Measurements from ENCODE around the gene GSDME.

GSDME gene

GRCh38 chr7:24748521-24748920 is 8.7 kb downstream of the GSDME start:
- Histone ChIP-seq H3K23ac (ENCODE audit: low read length in 2 of 2) (no peak overlapping the region), H4K8ac (ENCODE audit: low read length) (no peak overlapping the region), H3K4ac (ENCODE audit: low read depth in 1 of 2, low read length in 2 of 2) (no peak overlapping the region), H3K4me3 (ENCODE audit: insufficient read depth in 1 of 2, low read depth in 1 of 2, low read length in 2 of 2) (no peak overlapping the region), H3K27ac (ENCODE audit: low read length, poor library complexity, severe bottlenecking) (no peak overlapping the region), H2BK5ac (ENCODE audit: low read depth, low read length, poor library complexity, severe bottlenecking) (no peak overlapping the region), H3K18ac (ENCODE audit: low read depth in 1 of 2, low read length in 2 of 2) (no peak overlapping the region), H2BK15ac (ENCODE audit: low read depth, poor library complexity, severe bottlenecking) (no peak overlapping the region), H3K14ac (ENCODE audit: low read length in 2 of 2) (no peak overlapping the region), H2AK5ac (ENCODE audit: low read length, severe bottlenecking) (no peak overlapping the region), H3K4me1 (ENCODE audit: control insufficient read depth, insufficient read depth, low read depth, low read length) (peaks cover 3% of the 10 kb centered on the region), H4K91ac (ENCODE audit: low read length) (no peak overlapping the region), H3K79me1 (replicated peaks; ENCODE audit: low read length, poor library complexity, severe bottlenecking) (peaks cover 27% of the 10 kb centered on the region), H3K27me3 (ENCODE audit: control insufficient read depth in 1 of 2, insufficient read depth in 1 of 2, low read length in 2 of 2) (no peaks in the 10 kb centered on the region), H2BK12ac (ENCODE audit: low read length in 2 of 2) (no peak overlapping the region), H3K4me2 (ENCODE audit: low read length, poor library complexity, severe bottlenecking) (no peak overlapping the region), H2AFZ (ENCODE audit: low read depth, low read length) (no peak overlapping the region), H3K36me3 (ENCODE audit: control insufficient read depth in 1 of 2, insufficient read depth in 2 of 2, low read depth in 1 of 2, low read length in 2 of 2) (peaks cover 16 to 39% of the 10 kb centered on the region in 2 experiments), H3K9me3 (ENCODE audit: control insufficient read depth, low read length) (no peaks in the 10 kb centered on the region), H3K9ac (ENCODE audit: low read length) (no peak overlapping the region), H2BK120ac (ENCODE audit: low read depth, low read length) (no peak overlapping the region)
- no peak for DNase-seq
- WGBS: 98% methylated on average over 2 of the region's 2 CpGs

DNA sequence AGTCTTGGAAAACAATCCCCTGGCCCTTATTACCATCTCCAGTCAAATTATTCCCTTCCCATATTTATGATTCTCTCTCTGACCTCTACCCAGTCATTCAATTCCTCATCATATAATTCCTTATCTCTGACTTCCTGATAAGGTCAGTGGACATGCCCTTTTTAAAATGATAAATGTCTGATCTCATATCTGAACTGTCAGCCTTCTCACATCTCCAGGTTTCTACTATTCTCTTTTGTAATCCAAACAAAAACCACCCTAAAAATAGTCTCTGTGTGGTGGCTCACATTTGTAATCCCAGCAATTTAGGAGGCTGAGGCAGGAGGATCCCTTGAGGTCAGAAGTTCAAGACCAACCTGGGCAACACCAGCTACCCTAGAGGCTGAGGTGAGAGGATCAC is 11.9 kb downstream of the GSDME start:
- no peak overlapping the region for H4K8ac ChIP-seq (ENCODE audit: low read length)
- H3K36me3 ChIP-seq (ENCODE audit: control insufficient read depth in 1 of 2, insufficient read depth in 2 of 2, low read depth in 1 of 2, low read length in 2 of 2): peaks cover 21 to 39% of the 10 kb centered on the region in 2 experiments
- no peak overlapping the region for H3K23ac ChIP-seq (ENCODE audit: low read length in 2 of 2)
- H2BK120ac ChIP-seq (ENCODE audit: low read depth, low read length): no peak overlapping the region
- no peak overlapping the region for H3K4ac ChIP-seq (ENCODE audit: low read depth in 1 of 2, low read length in 2 of 2)
- H2BK12ac ChIP-seq (ENCODE audit: low read length in 2 of 2): no peak overlapping the region
- no peak overlapping the region for H2AK5ac ChIP-seq (ENCODE audit: low read length, severe bottlenecking)
- no peaks in the 10 kb centered on the region for H3K9me3 ChIP-seq (ENCODE audit: control insufficient read depth, low read length)
- no peak overlapping the region for H3K14ac ChIP-seq (ENCODE audit: low read length in 2 of 2)
- H3K4me2 ChIP-seq (ENCODE audit: low read length, poor library complexity, severe bottlenecking): no peak overlapping the region
- no peak overlapping the region for H3K27ac ChIP-seq (ENCODE audit: low read length, poor library complexity, severe bottlenecking)
- no peak overlapping the region for H2BK5ac ChIP-seq (ENCODE audit: low read depth, low read length, poor library complexity, severe bottlenecking)
- no peaks in the 10 kb centered on the region for H3K27me3 ChIP-seq (ENCODE audit: control insufficient read depth in 1 of 2, insufficient read depth in 1 of 2, low read length in 2 of 2)
- H3K79me1 ChIP-seq (replicated peaks; ENCODE audit: low read length, poor library complexity, severe bottlenecking): peaks cover 30% of the 10 kb centered on the region
- H3K4me3 ChIP-seq (ENCODE audit: insufficient read depth in 1 of 2, low read depth in 1 of 2, low read length in 2 of 2): no peak overlapping the region
- no peak overlapping the region for H2AFZ ChIP-seq (ENCODE audit: low read depth, low read length)
- H2BK15ac ChIP-seq (ENCODE audit: low read depth, poor library complexity, severe bottlenecking): no peak overlapping the region
- DNase-seq: no peak
- no peak overlapping the region for H3K18ac ChIP-seq (ENCODE audit: low read depth in 1 of 2, low read length in 2 of 2)
- H3K9ac ChIP-seq (ENCODE audit: low read length): no peak overlapping the region
- peaks cover 14% of the 10 kb centered on the region for H3K4me1 ChIP-seq (ENCODE audit: control insufficient read depth, insufficient read depth, low read depth, low read length)
- no peak overlapping the region for H4K91ac ChIP-seq (ENCODE audit: low read length)

GRCh38 chr7:24743471-24743870 is 13.8 kb downstream of the GSDME start:
- Histone ChIP-seq H4K8ac (ENCODE audit: low read length) (no peak overlapping the region), H3K9ac (ENCODE audit: low read length) (no peak overlapping the region)

DNA sequence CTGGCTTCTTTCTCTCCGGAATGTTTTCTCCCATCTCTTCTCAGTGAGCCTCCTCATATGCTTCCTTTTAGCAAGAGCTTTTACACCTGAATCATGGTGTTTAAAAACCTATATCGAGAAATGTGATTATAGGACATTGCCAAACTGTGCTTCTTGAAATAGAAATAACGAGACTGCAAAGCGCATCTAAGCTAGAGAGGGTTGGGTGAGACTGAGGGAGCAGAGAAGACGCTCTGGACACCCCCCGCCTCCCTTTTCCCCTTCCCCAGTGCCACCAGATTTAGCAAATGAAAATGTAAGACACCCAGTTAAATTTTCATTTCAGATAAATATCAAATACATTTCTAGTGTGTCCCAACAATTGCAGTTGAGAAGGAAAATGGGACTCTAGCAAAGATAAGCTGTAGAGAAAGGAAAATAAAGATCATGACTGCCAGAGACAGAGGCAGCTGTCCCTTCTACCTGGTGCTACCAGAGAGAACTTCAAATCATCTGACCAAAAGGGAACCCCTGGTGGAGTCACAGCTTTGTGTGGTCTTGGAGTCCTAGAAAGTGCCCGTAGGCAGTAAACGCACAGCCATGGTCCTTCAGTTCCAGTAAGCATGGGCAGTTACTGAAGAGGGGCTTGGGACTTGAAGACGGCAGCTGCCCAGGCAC is 14.6 kb downstream of the GSDME start:
- H3K14ac ChIP-seq (ENCODE audit: low read length in 2 of 2): no peak overlapping the region
- no peak overlapping the region for H3K4me2 ChIP-seq (ENCODE audit: low read length, poor library complexity, severe bottlenecking)
- no peak overlapping the region for H2BK15ac ChIP-seq (ENCODE audit: low read depth, poor library complexity, severe bottlenecking)
- no peak for DNase-seq
- no peak overlapping the region for H3K4ac ChIP-seq (ENCODE audit: low read depth in 1 of 2, low read length in 2 of 2)
- H2AFZ ChIP-seq (ENCODE audit: low read depth, low read length): no peak overlapping the region
- H3K18ac ChIP-seq (ENCODE audit: low read depth in 1 of 2, low read length in 2 of 2): peak overlapping the region in 1 of 2 experiments; percentile 4
- H4K91ac ChIP-seq (ENCODE audit: low read length): no peak overlapping the region
- H3K27me3 ChIP-seq (ENCODE audit: control insufficient read depth in 1 of 2, insufficient read depth in 1 of 2, low read length in 2 of 2): no peaks in the 10 kb centered on the region
- WGBS: 94% methylated on average over 8 of the region's 9 CpGs
- H3K9ac ChIP-seq (ENCODE audit: low read length): peak overlapping the region; percentile 75
- H3K79me1 ChIP-seq (replicated peaks; ENCODE audit: low read length, poor library complexity, severe bottlenecking): peaks cover 22% of the 10 kb centered on the region
- H3K4me1 ChIP-seq (ENCODE audit: control insufficient read depth, insufficient read depth, low read depth, low read length): peaks cover 14% of the 10 kb centered on the region
- peaks cover 14% of the 10 kb centered on the region for H3K9me3 ChIP-seq (ENCODE audit: control insufficient read depth, low read length)
- H2BK120ac ChIP-seq (ENCODE audit: low read depth, low read length): no peak overlapping the region
- H3K36me3 ChIP-seq (ENCODE audit: control insufficient read depth in 1 of 2, insufficient read depth in 2 of 2, low read depth in 1 of 2, low read length in 2 of 2): peaks cover 17 to 35% of the 10 kb centered on the region in 2 experiments
- H3K4me3 ChIP-seq (ENCODE audit: insufficient read depth in 1 of 2, low read depth in 1 of 2, low read length in 2 of 2): no peak overlapping the region
- no peak overlapping the region for H3K23ac ChIP-seq (ENCODE audit: low read length in 2 of 2)
- H3K27ac ChIP-seq (ENCODE audit: low read length, poor library complexity, severe bottlenecking): peak overlapping the region; percentile 91
- peak overlapping the region in 1 of 2 experiments; percentile 23 for H2BK12ac ChIP-seq (ENCODE audit: low read length in 2 of 2)
- H4K8ac ChIP-seq (ENCODE audit: low read length): no peak overlapping the region
- H2BK5ac ChIP-seq (ENCODE audit: low read depth, low read length, poor library complexity, severe bottlenecking): peak overlapping the region; percentile 87
- H2AK5ac ChIP-seq (ENCODE audit: low read length, severe bottlenecking): peak overlapping the region; percentile 75

More at GRCh38 chr7:24743471-24743870, 13.8 kb downstream of the GSDME start:
- Histone ChIP-seq H3K4ac (ENCODE audit: low read depth in 1 of 2, low read length in 2 of 2) (no peak overlapping the region), H3K4me2 (ENCODE audit: low read length, poor library complexity, severe bottlenecking) (no peak overlapping the region), H2BK15ac (ENCODE audit: low read depth, poor library complexity, severe bottlenecking) (no peak overlapping the region), H3K4me1 (ENCODE audit: control insufficient read depth, insufficient read depth, low read depth, low read length) (peaks cover 14% of the 10 kb centered on the region), H3K4me3 (ENCODE audit: insufficient read depth in 1 of 2, low read depth in 1 of 2, low read length in 2 of 2) (no peak overlapping the region), H4K91ac (ENCODE audit: low read length) (no peak overlapping the region), H3K27me3 (ENCODE audit: control insufficient read depth in 1 of 2, insufficient read depth in 1 of 2, low read length in 2 of 2) (no peaks in the 10 kb centered on the region), H2AFZ (ENCODE audit: low read depth, low read length) (no peak overlapping the region), H2AK5ac (ENCODE audit: low read length, severe bottlenecking) (peak overlapping the region; percentile 57), H3K9me3 (ENCODE audit: control insufficient read depth, low read length) (peaks cover 6% of the 10 kb centered on the region), H2BK120ac (ENCODE audit: low read depth, low read length) (no peak overlapping the region), H3K27ac (ENCODE audit: low read length, poor library complexity, severe bottlenecking) (no peak overlapping the region), H3K79me1 (replicated peaks; ENCODE audit: low read length, poor library complexity, severe bottlenecking) (peaks cover 23% of the 10 kb centered on the region), H2BK5ac (ENCODE audit: low read depth, low read length, poor library complexity, severe bottlenecking) (no peak overlapping the region), H2BK12ac (ENCODE audit: low read length in 2 of 2) (peak overlapping the region in 1 of 2 experiments; percentile 15), H3K23ac (ENCODE audit: low read length in 2 of 2) (no peak overlapping the region), H3K14ac (ENCODE audit: low read length in 2 of 2) (peak overlapping the region in 1 of 2 experiments; percentile 68), H3K18ac (ENCODE audit: low read depth in 1 of 2, low read length in 2 of 2) (no peak overlapping the region), H3K36me3 (ENCODE audit: control insufficient read depth in 1 of 2, insufficient read depth in 2 of 2, low read depth in 1 of 2, low read length in 2 of 2) (peaks cover 17 to 36% of the 10 kb centered on the region in 2 experiments)
- WGBS: 98% methylated on average over 6 of the region's 6 CpGs
- no peak for DNase-seq
